SU-DHL-6 (cell line): ENCODE measurements around the gene OSGEP.

Experiments
- H2AFZ ChIP-seq: fragments of 200-600 bp; sonication (generic); 2 replicates; pipeline ENCODE4 v1.6.1; 2014; ENCODE audit warnings: low read depth, mild to moderate bottlenecking, moderate library complexity, mixed read lengths, antibody characterized with exemption, low read length; ENCODE audit not compliant: severe bottlenecking
- H3F3A ChIP-seq: fragments of 200-600 bp; shearing (Covaris generic); 2 replicates; pipeline ENCODE4 v1.6.0; 2016; ENCODE audit warnings: antibody characterized with exemption, mild to moderate bottlenecking; ENCODE audit not compliant: insufficient read depth
- H3K27ac ChIP-seq: fragments of 200-600 bp; sonication (generic); 2 replicates; pipeline ENCODE4 v1.5.1; 2016; ENCODE audit warnings: low read depth, mild to moderate bottlenecking, low read length, moderate library complexity, mixed read lengths
- H3K27me3 ChIP-seq: fragments of 200-600 bp; sonication (generic), shearing (Covaris generic); 2 replicates; pipeline ENCODE4 v1.6.0; 2014; ENCODE audit warnings: mild to moderate bottlenecking, low read length
- H3K36me3 ChIP-seq: fragments of 200-600 bp; sonication (generic); 2 replicates; pipeline ENCODE4 v1.6.1; 2014; ENCODE audit warnings: mild to moderate bottlenecking, low read length, mixed read lengths
- H3K4me2 ChIP-seq: fragments of 300-600, 200-600 bp; shearing (Covaris generic), sonication (generic); 2 replicates; pipeline ENCODE4 v1.6.0; 2014; ENCODE audit warnings: low read length, low read depth, mild to moderate bottlenecking; ENCODE audit not compliant: poor library complexity, severe bottlenecking
- H3K4me3 ChIP-seq: fragments of 200-600 bp; sonication (generic); 2 replicates; pipeline ENCODE4 v1.5.1; 2014; ENCODE audit warnings: antibody characterized with exemption, low read length, mild to moderate bottlenecking, mixed read lengths; ENCODE audit not compliant: insufficient read depth, poor library complexity, severe bottlenecking
- H3K79me2 ChIP-seq: fragments of 200-600 bp; sonication (generic); 2 replicates; pipeline ENCODE4 v1.6.1; 2014; ENCODE audit warnings: mild to moderate bottlenecking, low read length, moderate library complexity; ENCODE audit not compliant: insufficient read depth
- H3K9ac ChIP-seq: fragments of 200-600 bp; sonication (generic); 2 replicates; pipeline ENCODE4 v1.7.0; 2014; ENCODE audit warnings: mild to moderate bottlenecking, low read length
- H3K9me2 ChIP-seq: fragments of 200-600 bp; sonication (generic); replicated peaks from 2 replicates; pipeline ENCODE4 v1.6.1; 2014; ENCODE audit warnings: low read length; ENCODE audit not compliant: insufficient read depth
- H3K9me3 ChIP-seq: fragments of 200-600 bp; sonication (generic); 2 replicates; pipeline ENCODE4 v1.6.1; 2014; ENCODE audit warnings: low read length, mixed read lengths; ENCODE audit not compliant: insufficient read depth
- H4K20me1 ChIP-seq: fragments of 200-600 bp; sonication (generic); 2 replicates; pipeline ENCODE4 v1.6.1; 2014; ENCODE audit warnings: low read depth, mild to moderate bottlenecking, antibody characterized with exemption, low read length, moderate library complexity, mixed read lengths
- CTCF ChIP-seq: fragments of 200-600 bp; sonication (generic); IDR thresholded peaks from one replicate; pipeline ENCODE4 v1.5.1; 2017; ENCODE audit warnings: antibody characterized with exemption, mild to moderate bottlenecking, low read length, moderate library complexity; ENCODE audit not compliant: insufficient read depth, poor library complexity, severe bottlenecking
- EZH2phosphoT487 ChIP-seq: fragments of 200-600 bp; sonication (generic), shearing (Covaris generic); conservative IDR thresholded peaks from 2 replicates; pipeline ENCODE4 v1.6.1; 2018; ENCODE audit warnings: mild to moderate bottlenecking, antibody characterized with exemption, low read length, moderate library complexity, mixed read lengths

The OSGEP gene

DNA sequence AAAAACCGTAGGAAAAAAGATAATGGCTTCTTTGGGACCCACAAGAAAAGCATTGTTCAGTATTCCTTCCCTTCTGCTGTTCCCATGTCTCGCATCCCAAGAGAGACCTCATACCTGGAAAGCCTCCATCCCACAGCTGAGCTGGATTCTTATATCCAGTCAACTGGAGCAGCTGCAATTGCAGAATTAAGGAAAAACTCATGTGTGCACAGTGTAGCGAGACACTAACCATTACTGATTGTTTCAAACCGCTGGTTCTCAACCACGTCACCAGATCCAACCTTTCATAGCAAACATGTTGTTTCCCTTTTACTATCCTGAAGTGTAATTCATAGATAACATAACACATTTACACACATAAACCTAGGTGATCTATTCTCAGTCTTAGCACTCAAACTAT is 45.3 kb upstream of the OSGEP start:
- H3K9ac ChIP-seq: no peak overlapping the region
- no peak overlapping the region for H3K27ac ChIP-seq
- no peaks in the 10 kb centered on the region for H3K9me2 ChIP-seq
- H3K4me2 ChIP-seq: no peak overlapping the region
- no peak overlapping the region for H2AFZ ChIP-seq
- no peaks in the 10 kb centered on the region for H4K20me1 ChIP-seq
- no peaks in the 10 kb centered on the region; the same call in 1 of the 2 replicates for H3K27me3 ChIP-seq
- H3K4me3 ChIP-seq: no peak overlapping the region
- H3K9me3 ChIP-seq: no peaks in the 10 kb centered on the region
- no peaks in the 10 kb centered on the region for H3F3A ChIP-seq
- H3K36me3 ChIP-seq: no peaks in the 10 kb centered on the region
- TF ChIP-seq EZH2phosphoT487 (no peak), CTCF (no peak)
- no peaks in the 10 kb centered on the region for H3K79me2 ChIP-seq

- no peak overlapping the region for H3K4me2 ChIP-seq
Observed at GRCh38 chr14:20499108-20499507, 44.5 kb upstream of the OSGEP start.

GRCh38 chr14:20498622-20499021 is 44.0 kb upstream of the OSGEP start:
- H3K79me2 ChIP-seq: no peaks in the 10 kb centered on the region
- H3K4me3 ChIP-seq: no peak overlapping the region
- H3K9me3 ChIP-seq: no peaks in the 10 kb centered on the region
- H3K27ac ChIP-seq: no peak overlapping the region
- H3K9me2 ChIP-seq: no peaks in the 10 kb centered on the region
- no peaks in the 10 kb centered on the region; the same call in 1 of the 2 replicates for H3K27me3 ChIP-seq
- H3K9ac ChIP-seq: no peak overlapping the region
- no peaks in the 10 kb centered on the region for H3F3A ChIP-seq
- no peaks in the 10 kb centered on the region for H4K20me1 ChIP-seq
- no peak overlapping the region for H2AFZ ChIP-seq
- TF ChIP-seq EZH2phosphoT487: no peak
- TF ChIP-seq CTCF: no peak
- no peaks in the 10 kb centered on the region for H3K36me3 ChIP-seq
- H3K4me2 ChIP-seq: no peak overlapping the region

More at GRCh38 chr14:20499108-20499507, 44.5 kb upstream of the OSGEP start:
- Histone ChIP-seq H3K27ac (no peak overlapping the region), H3F3A (no peaks in the 10 kb centered on the region), H4K20me1 (no peaks in the 10 kb centered on the region), H3K36me3 (no peaks in the 10 kb centered on the region), H3K9me3 (no peaks in the 10 kb centered on the region), H3K4me3 (no peak overlapping the region), H3K9me2 (no peaks in the 10 kb centered on the region), H3K27me3 (no peaks in the 10 kb centered on the region; the same call in 1 of the 2 replicates), H3K79me2 (no peaks in the 10 kb centered on the region), H3K9ac (no peak overlapping the region), H2AFZ (no peak overlapping the region)
- no peak for TF ChIP-seq CTCF
- no peak for TF ChIP-seq EZH2phosphoT487
